GM20000 (cell line): ENCODE measurements around the gene OCSTAMP.

Experiments used
- DNase-seq: peaks from one replicate; pipeline ENCODE4 v3.0.0; 2012; ENCODE audit warnings: low spot score
- TF ChIP-seq, protein P1 (sequence below): IDR thresholded peaks from 2 replicates; pipeline ENCODE4 v1.5.1; 2012; ENCODE audit warnings: mild to moderate bottlenecking, control low read depth; ENCODE audit errors: extremely low read depth, missing control alignments

Gene OCSTAMP

DNA sequence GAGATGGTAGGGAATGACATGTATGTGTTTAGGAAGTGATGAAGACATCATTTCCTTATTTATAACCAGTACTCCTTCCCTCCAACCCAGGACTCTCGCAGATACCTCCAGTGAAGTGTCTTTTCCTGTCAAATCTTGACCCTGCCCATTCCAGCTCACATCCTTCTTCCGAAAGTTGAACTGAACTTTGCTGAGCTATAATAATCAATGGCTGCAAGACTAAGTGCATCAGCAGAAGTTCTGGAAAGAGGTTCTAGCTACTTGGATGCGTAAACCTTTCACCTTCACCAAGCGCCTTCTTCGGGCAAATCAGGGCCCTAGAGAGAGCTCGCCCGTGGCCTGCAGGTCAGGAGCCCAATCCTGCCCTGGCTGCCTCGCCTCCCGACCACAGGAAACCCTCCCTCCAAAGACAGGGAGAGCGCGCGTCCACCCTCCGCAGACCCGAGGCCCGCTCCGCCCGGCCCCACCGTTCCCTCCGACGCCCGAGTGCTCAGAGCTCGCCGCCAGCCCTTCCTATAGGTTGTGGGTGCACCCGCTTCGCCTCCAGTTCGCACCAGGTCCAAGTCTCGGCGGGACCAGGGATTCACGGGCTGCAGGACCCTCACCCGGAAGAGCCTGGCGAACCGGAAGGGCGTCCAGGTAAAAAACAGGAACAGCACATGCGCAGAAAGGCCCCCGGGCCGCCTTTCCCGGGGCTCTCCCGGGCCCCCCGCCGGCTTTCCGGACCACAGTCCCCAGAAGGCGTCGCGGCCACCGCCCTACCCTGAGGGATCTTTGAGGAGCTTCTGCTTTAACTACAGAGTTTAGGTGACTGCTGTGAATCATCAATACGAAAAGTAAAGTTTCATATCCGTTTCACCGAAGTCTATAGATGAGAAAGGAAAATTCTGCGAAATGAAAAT, 37.3 kb downstream of the OCSTAMP start, which contains the start of gene ZNF334:
Gene ZNF334 (minus strand): TSS at position 617 of the 902 bp plus-strand sequence. CDS start 1,457 bp downstream, outside the sequence.
- TF ChIP-seq, protein P1, sequence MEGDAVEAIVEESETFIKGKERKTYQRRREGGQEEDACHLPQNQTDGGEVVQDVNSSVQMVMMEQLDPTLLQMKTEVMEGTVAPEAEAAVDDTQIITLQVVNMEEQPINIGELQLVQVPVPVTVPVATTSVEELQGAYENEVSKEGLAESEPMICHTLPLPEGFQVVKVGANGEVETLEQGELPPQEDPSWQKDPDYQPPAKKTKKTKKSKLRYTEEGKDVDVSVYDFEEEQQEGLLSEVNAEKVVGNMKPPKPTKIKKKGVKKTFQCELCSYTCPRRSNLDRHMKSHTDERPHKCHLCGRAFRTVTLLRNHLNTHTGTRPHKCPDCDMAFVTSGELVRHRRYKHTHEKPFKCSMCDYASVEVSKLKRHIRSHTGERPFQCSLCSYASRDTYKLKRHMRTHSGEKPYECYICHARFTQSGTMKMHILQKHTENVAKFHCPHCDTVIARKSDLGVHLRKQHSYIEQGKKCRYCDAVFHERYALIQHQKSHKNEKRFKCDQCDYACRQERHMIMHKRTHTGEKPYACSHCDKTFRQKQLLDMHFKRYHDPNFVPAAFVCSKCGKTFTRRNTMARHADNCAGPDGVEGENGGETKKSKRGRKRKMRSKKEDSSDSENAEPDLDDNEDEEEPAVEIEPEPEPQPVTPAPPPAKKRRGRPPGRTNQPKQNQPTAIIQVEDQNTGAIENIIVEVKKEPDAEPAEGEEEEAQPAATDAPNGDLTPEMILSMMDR = no peak
- peak; percentile 71 for DNase-seq

DNA sequence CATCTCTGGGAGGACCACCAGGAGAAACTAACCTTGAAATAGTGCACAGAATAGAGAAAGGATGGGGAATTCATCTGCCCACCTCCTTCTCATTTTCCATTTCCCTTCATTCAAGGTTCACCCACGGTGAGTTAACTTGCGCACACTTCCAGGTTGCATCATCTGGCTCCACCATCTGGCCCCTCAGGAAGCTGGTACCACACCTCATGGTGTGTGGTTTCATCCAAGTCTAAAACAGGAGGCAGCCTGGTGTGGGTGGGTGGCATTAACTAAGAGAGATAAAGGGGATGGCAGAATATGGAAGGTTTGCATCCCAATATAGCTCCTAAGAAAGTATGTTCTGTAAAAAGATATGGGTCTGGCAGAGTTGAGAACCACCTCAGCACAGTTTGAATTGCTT, 40.9 kb downstream of the OCSTAMP start:
- TF ChIP-seq, protein P1 = no peak
- no peak for DNase-seq

GRCh38 chr20:46507760-46508407, 42.6 kb downstream of the OCSTAMP start:
- TF ChIP-seq, protein P1 = no peak
- DNase-seq = no peak

DNA sequence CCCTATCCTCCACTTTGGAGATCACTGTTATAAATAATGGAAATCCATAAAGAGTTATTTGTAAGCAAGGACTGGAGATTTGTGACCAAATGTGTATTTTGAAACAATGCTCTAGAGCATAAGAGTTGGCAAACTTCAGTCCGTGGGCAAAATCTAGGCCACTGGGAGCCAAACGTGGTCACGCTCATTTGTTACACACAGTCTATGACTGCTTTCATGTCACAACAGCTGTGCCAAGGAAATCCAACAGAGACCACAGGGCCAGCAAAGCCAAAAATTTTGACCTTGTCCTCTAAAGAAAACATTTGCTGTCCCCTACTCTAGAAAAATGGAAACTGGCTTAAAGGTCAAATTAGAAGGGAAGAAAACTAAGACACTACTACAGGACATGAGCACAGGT, 44.9 kb downstream of the OCSTAMP start:
- TF ChIP-seq, protein P1 = no peak

DNA sequence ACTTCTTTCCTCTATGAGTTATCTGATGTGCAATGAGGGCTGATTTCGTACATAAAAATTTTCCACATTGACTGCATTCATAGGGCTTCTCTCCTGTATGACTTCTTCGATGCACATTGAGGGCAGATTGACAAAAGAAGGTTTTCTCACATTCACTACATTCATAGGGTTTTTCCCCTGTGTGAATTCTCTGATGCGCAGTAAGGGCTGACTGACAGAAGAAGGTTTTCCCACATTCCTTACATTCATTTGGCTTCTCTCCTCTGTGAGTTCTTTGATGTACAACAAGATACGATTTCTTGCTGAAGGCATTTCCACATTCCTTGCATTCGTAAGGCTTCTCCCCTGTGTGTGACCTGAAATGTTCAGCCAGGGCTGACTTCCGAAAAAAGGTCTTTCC, 48.5 kb downstream of the OCSTAMP start:
- TF ChIP-seq, protein P1 = no peak
- no peak for DNase-seq

More for the DNA sequence above, 44.9 kb downstream of the OCSTAMP start:
- DNase-seq = no peak

- DNase-seq = no peak
- TF ChIP-seq, protein P1 = no peak
These were observed 49.0 kb downstream of the OCSTAMP start for GRCh38 chr20:46501337-46501942.

DNA sequence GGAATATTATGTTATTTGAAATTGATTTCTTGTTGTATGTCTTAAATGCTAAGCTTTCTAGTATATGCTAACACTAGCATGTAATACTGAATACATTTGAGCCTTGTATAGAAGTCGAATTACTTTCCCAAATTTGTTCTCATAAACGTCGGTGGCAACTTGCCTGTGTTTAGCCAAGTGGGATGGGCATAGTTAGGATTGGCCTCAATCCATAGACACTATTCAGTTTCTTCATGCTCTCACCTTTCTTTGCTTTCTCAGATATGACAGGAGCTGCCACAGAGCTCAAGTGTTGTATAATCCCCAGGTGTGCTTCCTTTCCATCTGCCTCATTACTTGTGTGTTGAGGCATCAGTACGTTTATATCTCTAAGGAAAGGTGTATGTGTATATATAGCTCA, 56.4 kb downstream of the OCSTAMP start:
- no peak for DNase-seq
- TF ChIP-seq, protein P1 = no peak
